ENCODE results near the gene DRC7.

DNA sequence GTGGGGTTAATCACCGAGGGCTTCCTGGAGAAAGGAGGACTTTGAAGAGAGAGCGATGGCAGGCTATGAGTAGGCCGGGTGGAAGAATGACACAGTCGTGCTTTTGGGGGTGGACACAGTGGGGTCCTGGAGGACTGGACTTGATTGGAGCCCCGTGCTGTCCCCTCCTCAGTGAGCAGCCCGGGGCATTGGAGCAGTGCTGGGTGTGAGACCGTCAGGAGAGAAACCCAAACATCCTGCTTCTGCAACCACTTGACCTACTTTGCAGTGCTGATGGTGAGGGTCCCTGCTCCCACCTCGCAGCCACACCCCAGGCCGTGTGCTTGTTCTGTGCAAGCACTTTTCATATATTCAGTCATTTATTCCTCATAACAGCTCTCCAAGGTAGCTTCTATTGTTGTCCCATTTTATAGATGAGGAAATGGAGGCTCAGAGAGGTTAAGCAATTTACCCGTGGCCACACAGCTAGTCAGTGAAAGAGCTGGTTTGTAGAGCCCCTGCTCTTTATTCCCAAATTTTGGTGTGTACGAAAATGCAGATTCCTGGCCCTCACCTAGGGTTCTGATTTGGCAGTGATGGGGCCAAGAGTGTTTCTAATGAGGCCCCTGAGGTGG lies 38.2 kb upstream of the DRC7 start:
- TF ChIP-seq, protein P1, sequence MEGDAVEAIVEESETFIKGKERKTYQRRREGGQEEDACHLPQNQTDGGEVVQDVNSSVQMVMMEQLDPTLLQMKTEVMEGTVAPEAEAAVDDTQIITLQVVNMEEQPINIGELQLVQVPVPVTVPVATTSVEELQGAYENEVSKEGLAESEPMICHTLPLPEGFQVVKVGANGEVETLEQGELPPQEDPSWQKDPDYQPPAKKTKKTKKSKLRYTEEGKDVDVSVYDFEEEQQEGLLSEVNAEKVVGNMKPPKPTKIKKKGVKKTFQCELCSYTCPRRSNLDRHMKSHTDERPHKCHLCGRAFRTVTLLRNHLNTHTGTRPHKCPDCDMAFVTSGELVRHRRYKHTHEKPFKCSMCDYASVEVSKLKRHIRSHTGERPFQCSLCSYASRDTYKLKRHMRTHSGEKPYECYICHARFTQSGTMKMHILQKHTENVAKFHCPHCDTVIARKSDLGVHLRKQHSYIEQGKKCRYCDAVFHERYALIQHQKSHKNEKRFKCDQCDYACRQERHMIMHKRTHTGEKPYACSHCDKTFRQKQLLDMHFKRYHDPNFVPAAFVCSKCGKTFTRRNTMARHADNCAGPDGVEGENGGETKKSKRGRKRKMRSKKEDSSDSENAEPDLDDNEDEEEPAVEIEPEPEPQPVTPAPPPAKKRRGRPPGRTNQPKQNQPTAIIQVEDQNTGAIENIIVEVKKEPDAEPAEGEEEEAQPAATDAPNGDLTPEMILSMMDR (IDR thresholded peaks at IDR 0.05 in 8 of 11, conservative IDR thresholded peaks at IDR 0.05 in 3 of 11): no peak
- no peak for TF ChIP-seq POLR2A (IDR thresholded peaks at IDR 0.05)

Measured in spleen (tissue), 7 donors.